ENCODE results near the gene PCGF2.
"Not testable (repeated sequence)": the region's sequence is repeated elsewhere in the genome, so short reads cannot be mapped to it uniquely, and the experiment has no call there.

Gene PCGF2

DNA sequence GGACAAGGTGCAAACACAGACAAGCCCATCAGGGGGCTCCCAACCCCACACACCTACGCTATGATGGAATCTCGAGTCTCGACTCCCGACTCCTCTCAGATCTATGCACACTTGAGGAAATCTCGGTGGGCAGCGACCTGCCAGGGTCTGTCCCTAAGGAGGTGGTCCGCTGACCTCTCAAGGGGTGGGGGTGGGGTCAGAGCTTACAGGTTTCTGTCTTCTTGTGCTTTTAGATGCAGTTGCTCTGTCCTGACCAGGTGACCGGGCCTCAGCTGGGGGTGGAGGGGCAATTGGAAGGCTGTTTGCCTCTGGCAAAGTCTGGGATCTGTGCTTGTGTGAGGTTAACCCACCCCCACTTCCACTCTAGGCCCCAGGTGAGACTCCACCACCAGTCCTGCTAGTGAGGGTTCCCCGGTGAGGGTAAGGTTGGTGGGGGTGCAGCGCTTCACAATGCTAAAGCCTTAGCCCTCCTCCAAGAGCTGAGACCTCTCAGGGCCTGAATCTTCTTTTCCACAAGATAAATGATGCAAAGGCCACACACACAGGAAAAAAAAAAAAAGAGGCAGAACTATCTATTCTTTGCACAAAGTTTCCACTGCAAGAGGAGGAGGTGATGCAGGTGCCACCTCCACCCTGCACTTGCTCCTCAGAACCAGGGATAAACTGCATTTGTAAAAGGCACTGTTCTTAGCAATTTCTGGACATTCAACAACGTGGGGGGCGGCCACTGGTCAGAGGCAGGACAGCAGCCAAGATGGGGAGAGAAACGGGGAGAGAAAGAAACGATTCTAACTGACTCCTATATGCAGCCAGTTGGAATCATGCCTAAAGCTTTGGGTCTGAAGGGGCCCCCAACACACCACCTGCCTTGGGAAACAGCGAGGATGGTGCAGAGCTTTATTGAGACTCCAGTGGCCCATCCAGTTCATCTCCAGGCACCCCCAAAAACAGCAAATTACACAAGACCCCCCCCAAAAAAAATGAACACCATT, 13.9 kb downstream of the PCGF2 start:
- DNase-seq: peak in 1 of 2 experiments; percentile 61

DNA sequence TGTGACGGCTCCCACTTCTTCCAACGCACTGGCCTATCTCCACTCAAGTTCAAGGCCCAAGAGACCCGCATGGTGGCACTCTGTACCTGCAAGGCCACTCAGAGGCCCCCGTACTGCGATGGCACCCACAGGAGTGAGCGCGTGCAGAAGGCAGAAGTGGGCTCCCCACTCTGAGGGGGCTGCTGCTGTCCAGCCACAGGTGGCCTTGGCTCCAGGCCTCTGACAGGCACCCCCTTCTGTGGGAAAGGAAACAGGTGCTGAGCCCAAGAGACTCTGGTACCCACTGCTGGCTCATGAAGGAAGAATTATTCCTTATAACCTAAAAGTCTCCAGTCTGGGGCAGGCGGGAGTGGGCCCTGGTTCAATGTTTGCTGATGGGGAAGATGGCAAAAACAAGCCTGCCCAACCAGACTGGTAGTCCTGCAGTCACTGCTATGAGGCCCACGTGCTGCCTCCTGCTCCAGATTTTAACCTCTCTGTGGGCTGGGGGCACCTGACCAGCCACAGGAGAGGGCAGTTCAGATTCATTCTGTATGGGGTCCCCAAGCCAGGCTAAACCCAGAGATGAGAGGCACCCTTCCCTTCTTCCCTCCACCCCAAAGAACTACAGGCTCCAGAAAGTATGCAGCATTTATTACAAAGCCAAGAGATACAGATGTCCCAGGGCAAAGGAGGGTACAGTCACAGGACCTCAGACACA, 14.7 kb downstream of the PCGF2 start:
- DNase-seq: no peak

DNA sequence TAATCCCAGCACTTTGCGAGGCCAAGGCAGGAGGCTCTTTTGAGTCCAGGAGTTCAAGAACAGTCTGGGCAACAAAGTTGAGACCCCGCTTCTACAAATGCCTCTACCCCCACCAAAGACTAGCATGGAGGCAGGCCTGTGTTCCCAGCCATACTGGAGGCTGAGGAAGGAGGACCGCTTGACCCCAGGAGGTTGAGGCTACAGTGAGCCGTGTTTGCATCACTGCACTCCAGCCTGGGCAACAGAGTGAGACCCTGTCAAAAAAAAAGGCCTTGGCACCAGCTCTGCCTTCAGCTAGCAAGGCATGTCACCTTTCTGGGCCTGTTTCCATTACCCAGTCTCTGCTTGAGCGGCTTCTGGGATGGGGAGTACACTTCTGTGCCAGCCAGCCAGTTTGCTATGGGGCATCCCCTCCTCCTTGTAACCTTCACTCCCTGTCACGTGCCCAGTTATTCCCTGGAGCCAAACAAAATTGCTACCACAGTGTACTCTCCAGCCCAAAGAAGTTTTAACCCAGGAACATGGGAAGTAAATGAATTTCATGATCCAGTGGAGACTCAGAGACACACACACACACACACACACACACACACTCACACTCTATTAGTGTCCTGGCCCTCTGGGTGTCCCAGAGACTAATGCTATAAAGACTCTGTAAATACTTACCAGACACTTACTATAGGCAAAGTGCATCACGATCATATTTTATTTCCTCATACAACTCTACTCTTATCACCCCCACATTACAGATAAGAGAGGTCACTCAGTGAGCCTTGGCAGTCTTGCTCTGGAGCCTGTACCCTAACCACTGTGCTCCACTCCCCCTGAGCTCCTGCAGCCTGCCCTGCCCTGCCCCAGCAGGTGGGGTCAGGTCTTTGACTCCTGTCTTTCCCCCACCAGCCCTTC, 15.5 kb downstream of the PCGF2 start:
- DNase-seq: no peak

DNA sequence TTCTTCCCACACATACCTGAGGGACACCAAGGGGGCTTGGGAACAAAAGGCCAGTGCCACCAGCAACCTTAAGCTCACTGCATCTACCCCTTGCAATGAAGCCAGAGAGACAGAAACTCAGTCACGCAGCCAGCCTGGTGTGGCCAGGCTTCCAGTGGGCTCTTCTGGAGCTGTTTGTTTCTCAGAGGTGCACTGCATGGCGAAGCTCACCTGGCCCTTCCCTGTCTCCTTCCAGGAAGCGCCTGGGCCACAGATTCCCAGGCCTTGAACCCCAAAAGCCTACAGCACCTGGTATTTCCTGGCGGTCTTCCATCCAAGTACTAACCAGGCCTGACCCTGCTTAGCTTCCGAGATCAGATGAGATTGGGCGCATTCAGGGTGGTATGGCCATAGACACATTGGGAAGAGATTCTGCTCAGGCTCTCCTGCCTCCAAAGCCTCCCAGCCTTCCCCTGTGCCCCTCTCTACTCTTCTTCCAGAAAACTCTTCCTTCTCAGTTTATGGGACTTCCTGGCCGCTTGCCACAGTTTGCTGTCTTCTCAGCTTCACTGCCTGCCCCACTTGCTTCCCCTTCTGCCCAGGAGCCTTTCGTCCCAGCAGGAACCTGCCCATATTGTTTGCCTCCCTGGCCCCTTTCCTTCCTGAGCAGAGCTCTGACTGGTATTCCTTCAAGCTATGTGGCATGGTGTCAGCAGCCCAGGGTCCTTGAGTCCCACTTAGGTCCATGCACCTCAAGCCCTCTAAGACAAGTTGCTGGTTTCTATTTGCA, 16.4 kb downstream of the PCGF2 start:
- no peak for DNase-seq

DNA sequence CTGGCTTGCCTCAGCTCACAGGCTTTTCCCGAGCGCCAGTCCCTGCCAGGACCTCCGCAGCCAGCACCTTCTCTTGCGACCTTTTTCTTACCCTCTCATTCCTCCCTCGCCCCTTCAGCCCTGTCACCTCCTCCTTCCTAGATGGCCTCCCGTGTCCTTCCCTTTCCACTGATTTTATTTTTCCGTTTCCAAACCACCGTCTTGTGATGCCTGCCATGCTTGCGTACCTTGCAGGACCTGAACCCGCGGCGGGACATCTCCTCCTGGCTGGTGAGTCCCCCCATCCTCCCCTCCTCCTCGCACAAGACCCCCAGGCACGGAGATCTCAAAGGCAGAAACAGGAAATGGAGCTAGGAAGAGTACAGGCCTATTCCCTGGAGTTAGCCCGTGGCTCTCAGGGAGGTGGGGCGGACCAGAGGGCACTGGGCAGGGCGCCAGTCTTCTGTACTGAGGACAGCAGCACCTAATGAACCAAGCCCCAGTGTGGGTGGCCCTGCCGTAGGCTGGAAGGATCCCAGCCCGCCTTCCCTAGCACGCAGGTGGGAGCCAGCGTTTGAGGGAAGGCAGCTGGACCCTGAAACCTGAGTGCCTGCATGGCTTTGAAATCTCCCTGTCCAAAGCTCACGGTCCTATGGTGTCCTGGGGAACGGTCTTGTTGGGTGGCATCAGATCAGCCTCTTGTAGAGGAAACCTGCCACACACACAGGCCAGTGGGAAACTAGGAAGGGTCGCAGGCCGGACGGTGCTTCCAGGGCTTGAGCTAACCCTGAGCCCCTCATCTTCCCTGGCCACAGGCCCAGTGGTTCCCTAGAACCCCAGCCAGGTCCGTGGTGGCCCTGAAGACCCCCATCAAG, 17.4 kb downstream of the PCGF2 start:
- peak in 1 of 2 experiments; percentile 50 for DNase-seq

DNA sequence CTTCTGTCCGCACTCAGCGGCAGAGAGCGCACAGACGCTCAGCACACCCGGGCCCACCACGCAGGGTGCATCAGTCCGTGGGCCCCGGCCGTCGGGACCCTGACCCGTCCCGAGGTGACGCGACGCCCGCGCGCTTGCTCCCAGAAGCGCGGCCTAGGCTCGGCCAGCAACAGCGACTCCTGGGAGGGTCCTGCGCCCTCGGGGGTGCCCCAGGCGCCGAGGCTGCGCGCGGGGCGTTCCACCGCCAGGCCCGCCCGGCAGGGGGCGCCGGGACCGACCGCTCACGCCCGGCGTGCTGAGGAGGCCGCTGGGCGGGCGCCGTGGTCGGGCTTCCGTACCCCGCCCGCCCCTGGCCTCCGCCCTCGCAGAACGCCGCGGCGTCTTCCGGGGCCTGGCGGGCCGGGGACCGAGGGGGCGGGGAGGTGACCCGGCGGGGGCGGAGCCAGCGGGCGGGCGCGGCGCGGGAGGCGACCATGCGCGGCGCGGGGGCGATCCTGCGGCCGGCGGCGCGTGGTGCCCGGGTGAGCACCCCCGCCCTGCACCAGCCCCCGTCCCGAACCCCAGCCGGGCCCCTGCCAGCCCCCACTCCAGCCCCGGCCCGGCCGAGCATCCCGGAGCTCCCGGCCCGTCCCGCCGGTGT, 18.1 kb downstream of the PCGF2 start, which contains the start of gene CISD3:
Gene CISD3 (plus strand): TSS at position 456 of the 640 bp plus-strand sequence. CDS start 18 bp downstream, at position 474.
- DNase-seq: peak; percentile 67 to 90

DNA sequence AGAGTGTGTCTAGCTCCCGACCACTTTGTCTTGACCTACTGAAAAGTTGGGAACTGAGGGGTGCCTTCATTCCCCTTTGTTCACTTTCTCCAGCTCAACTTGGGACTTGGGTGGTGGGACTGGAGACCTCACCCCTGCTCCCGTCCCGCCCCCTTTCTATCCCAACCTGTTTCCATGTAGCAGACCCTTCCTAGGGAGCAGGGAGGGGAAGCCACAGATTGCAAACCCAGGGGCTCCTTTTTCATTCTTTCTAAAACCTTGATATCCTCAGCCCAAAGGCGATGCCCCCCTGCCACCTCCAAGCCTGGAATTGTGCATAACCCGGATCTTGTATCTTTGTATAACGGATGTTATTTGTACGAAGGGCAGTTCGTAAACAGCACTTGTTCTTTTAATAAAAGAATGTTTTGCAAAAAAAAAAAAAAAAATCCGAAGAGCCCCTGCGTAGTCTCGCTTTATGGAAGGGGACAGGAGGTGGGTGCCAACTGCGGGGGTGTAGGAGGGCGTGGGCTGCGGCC, 18.7 kb downstream of the PCGF2 start:
- DNase-seq: no peak

DNA sequence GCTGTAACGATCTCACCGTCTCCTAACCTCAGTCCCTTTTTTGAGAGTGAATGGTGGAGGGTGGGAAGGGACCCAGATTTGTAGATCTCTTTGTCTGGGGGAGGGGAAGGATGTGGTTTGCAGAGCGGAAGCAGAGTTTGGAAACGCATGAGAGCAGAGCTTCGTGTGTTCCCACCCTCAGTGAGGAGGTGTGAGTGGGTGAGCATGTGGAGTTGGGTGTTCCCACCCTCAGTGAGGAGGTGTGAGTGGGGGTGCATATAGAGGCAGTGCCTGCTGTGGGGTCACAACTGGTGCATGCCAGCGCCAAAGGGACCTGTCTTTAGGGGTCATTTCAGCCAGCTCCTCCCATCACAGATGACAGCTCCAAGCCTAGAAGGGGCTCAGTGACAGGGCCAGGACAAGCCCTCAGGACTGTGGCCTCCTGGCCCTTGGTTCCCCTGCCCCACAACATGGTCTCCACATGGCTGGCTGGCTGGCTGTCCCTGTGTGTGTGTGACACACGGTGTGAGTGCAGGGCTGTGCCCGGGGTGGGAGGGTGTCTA, 19.8 kb downstream of the PCGF2 start:
- no peak for DNase-seq

DNA sequence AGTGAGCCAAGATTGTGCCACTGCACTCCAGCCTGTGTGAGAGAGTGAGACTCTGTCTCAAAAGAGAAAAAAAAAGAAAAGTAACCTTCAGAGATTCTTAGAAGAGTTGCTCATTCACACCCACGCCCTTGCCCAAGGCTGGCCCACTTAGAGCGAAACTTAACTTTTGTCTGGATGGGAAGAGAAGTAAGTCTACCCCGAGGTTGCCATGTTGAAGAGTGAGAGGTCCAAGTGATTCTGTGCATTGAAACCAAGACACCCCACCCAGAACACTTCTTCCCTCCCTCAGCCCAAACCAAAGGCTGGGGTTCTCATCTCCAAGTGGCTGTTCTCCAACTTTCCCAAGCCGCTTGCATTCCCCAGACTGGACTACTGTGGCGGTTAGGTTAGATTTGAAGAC, 20.4 kb downstream of the PCGF2 start:
- no peak for DNase-seq

DNA sequence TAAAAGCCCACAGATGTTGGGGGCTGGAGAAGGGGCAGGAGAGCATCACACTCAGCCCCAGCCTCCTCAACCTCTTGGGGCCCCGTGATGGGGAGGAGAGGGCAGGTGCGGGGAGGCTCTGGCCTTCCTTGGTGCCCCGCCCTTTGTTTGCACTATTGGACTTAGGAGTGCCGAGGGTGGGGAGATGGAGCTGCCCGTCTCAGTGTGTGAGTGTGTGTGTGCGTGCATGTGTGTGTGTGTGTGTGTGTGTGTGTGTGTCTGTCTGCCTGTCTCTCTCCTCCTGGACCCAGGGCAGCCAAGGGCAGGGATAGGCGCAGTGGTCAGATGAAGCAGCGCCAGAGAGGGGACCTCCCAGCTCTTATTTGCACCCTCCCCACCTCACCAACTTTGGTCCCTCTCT, 22.0 kb downstream of the PCGF2 start:
- DNase-seq: not testable (repeated sequence)

DNA sequence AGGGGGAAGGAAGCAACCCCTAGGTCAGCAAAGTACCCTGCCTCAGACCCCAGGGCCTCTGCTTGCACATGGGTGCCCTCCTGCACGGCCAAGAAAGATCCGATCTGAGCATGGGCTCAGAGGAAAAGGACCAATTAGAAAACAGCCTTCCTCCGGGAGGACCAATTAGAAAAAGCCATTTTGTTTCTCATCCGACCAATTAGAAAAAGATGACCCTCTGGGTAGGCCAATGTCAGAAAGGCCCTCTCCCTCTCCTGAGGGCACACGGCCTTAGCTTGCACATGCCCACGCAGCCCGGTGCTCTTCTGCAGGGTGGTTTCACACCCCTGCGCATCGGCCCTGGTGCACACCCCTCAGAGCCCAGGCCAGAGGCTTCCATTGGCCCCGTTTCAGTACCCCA, 23.1 kb downstream of the PCGF2 start:
- DNase-seq: peak in 1 of 2 experiments; percentile 49

DNA sequence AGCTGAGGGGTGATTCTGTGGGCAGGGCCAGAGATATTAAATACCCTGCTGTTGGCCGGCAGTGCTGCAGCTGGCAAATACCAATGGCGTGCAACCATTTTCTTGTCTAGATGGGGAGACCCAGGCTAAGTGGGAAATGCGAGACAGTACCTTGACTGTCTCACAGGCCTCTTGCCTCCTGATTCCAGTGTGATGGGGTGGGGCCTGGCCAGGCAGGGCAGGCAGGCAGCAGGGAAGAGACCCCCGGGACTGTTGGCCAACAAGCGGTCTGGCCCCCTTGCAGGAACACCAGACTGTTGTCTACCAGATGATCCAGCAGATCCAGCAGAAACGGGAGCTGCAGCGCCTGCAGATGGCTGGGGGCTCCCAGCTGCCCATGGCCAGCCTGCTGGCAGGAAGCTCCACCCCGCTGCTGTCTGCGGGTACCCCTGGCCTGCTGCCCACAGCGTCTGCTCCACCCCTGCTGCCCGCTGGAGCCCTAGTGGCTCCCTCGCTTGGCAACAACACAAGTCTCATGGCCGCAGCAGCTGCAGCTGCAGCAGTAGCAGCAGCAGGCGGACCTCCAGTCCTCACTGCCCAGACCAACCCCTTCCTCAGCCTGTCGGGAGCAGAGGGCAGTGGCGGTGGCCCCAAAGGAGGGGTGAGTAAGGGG, 23.7 kb downstream of the PCGF2 start:
- DNase-seq: peak; percentile 76 to 94

DNA sequence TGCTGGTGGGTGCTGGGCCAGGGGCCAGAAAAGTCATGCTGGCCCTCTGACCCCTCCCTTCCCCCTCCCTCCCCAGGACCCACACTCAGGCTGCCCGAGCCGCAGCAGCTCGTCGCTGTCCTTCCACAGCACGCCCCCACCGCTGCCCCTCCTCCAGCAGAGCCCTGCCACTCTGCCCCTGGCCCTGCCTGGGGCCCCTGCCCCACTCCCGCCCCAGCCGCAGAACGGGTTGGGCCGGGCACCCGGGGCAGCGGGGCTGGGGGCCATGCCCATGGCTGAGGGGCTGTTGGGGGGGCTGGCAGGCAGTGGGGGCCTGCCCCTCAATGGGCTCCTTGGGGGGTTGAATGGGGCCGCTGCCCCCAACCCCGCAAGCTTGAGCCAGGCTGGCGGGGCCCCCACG, 26.3 kb downstream of the PCGF2 start:
- DNase-seq: no peak

DNA sequence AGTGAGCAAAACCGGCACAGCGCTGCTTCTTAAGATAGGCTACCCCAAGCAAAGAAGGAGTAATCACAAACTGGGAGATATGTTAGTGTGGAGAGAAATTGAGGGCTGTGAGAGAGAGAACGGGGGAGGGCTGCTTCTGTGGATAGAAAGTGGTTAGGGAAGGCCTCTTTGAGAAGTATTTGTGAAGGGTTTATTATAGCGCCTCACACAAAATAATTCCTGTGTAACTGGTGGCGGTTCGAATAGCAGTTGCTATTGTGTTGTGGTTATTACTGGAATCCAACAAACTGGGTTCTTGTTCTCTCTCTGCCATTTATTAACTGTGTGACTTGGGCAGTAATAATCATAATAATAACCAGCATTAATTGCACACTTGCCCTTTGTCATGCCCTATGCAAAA, 27.2 kb downstream of the PCGF2 start:
- DNase-seq: no peak

DNA sequence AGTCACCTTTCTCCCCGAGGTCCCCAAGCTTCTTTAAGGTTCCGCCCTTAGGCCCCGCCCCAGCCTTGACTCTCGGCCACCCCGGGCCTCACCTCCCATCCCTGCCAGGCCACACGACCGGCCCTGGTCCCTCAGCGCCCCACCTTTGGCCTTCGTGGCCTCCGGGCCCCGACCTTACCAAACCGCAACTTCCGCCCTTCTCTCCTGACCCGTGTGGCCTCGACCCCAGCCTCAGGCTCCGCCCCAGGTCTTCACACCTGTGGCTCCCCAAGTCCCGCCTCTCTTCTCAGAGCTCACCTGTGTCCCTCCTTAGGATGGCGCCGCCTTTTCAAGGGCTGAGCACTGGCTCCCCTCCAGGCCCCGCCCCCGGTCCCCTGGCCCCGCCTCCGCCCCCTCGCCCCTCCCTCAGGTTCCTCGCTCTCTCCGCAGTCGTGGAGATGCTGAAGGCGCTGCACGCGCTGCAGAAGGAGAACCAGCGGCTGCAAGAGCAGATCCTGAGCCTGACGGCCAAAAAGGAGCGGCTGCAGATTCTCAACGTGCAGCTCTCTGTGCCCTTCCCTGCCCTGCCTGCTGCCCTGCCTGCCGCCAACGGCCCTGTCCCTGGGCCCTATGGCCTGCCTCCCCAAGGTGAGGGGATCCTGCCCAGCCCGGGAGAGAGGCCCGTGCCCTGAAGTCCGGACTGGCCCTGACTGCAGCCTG, 28.0 kb downstream of the PCGF2 start:
- DNase-seq: no peak

DNA sequence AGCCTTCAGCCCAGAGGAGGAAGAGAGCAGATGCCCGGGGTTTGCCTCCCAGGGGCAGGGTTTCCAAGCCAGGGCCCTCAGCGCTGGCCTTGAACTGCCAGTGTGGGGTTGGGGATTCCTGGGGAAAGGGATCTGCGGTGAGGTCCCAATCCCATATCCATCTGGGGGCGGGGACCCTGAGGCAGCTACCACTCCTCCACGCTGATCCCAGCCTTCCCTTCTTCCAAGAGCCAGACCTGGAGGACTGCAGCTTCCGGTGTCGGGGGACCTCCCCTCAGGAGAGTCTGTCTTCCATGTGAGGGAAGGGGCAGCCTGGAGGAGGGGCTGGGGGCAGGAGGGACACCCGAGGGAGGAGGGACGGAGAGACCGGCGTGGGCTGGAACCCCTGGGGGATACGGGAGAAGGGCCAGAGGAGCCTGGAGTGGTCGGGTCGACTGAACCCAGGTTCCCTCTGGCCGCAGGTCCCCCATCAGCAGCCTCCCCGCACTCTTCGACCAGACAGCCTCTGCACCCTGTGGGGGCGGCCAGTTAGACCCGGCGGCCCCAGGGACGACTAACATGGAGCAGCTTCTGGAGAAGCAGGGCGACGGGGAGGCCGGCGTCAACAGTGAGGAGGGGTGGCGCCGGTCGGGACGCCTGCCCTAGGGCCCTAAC, 28.7 kb downstream of the PCGF2 start:
- no peak for DNase-seq

DNA sequence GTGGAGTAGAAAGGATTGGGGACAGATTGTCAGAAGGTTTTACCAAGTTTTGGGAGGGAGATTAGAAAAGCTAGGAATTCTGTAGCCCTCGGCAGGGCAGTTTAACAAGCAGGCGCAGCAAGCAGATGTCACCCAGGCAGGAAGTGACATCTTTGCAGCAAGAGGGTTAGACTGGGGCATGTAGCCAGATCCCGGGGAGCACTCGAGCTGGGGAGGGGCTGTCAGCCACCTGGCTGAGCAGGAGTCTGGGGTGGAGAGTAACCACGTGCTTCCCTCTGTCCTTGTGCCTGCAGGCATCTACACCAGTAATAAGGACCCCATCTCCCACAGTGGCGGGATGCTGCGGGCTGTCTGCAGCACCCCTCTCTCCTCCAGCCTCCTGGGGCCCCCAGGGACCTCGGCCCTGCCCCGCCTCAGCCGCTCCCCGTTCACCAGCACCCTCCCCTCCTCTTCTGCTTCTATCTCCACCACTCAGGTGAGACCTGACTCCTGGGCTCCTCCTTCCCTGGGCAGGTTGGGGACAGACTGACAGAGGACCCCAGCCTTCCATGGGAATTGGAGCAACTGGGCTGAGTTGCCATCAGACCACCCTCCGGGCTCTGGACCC, 30.9 kb downstream of the PCGF2 start:
- no peak for DNase-seq

Data from NCI-H524 (cell line).